ENCODE measurements around the gene G6PC1. TPM values are rescaled to one million over a fixed set of nuclear protein-coding genes. Genes with fewer than 3 reads are reported as not detected.
"Not testable (repeated sequence)": the region's sequence is repeated elsewhere in the genome, so short reads cannot be mapped to it uniquely, and the experiment has no call there.

G6PC1 gene
- total and polyA plus RNA-seq, 2 experiments from 2014 or later, result not detected

DNA sequence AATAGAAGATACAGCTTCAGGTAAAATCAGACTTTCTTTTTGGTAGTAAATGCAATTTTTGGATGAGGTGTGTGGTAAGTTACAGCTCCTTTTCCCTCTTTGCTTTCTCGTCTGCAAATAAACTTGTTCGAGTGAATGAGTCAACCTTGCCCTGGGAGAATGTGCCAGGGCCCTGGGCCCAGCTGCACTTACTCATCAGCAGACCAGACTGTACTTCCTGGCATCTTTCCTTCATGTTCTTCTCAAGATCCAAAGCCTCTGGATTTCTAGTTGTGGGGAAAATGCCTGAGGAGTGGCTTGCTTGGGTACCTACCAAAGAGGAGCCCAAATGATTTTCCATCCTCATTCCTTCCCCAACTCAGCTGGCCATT lies 5.4 kb upstream of the G6PC1 start (continued):
- TF ChIP-seq, protein P1, sequence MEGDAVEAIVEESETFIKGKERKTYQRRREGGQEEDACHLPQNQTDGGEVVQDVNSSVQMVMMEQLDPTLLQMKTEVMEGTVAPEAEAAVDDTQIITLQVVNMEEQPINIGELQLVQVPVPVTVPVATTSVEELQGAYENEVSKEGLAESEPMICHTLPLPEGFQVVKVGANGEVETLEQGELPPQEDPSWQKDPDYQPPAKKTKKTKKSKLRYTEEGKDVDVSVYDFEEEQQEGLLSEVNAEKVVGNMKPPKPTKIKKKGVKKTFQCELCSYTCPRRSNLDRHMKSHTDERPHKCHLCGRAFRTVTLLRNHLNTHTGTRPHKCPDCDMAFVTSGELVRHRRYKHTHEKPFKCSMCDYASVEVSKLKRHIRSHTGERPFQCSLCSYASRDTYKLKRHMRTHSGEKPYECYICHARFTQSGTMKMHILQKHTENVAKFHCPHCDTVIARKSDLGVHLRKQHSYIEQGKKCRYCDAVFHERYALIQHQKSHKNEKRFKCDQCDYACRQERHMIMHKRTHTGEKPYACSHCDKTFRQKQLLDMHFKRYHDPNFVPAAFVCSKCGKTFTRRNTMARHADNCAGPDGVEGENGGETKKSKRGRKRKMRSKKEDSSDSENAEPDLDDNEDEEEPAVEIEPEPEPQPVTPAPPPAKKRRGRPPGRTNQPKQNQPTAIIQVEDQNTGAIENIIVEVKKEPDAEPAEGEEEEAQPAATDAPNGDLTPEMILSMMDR (conservative IDR thresholded peaks at IDR 0.05; ENCODE audit: low read depth in 2 of 2), result no peak
- TF ChIP-seq POLR2AphosphoS5 (IDR thresholded peaks at IDR 0.05; ENCODE audit: low read depth) (no peak), CREB1 (CRISPR knock-in tag; IDR thresholded peaks at IDR 0.05; ENCODE audit: low read depth) (no peak)
- TF ChIP-seq, protein P2, sequence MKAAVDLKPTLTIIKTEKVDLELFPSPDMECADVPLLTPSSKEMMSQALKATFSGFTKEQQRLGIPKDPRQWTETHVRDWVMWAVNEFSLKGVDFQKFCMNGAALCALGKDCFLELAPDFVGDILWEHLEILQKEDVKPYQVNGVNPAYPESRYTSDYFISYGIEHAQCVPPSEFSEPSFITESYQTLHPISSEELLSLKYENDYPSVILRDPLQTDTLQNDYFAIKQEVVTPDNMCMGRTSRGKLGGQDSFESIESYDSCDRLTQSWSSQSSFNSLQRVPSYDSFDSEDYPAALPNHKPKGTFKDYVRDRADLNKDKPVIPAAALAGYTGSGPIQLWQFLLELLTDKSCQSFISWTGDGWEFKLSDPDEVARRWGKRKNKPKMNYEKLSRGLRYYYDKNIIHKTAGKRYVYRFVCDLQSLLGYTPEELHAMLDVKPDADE (IDR thresholded peaks at IDR 0.05), result no peak
- TF ChIP-seq, protein P3, sequence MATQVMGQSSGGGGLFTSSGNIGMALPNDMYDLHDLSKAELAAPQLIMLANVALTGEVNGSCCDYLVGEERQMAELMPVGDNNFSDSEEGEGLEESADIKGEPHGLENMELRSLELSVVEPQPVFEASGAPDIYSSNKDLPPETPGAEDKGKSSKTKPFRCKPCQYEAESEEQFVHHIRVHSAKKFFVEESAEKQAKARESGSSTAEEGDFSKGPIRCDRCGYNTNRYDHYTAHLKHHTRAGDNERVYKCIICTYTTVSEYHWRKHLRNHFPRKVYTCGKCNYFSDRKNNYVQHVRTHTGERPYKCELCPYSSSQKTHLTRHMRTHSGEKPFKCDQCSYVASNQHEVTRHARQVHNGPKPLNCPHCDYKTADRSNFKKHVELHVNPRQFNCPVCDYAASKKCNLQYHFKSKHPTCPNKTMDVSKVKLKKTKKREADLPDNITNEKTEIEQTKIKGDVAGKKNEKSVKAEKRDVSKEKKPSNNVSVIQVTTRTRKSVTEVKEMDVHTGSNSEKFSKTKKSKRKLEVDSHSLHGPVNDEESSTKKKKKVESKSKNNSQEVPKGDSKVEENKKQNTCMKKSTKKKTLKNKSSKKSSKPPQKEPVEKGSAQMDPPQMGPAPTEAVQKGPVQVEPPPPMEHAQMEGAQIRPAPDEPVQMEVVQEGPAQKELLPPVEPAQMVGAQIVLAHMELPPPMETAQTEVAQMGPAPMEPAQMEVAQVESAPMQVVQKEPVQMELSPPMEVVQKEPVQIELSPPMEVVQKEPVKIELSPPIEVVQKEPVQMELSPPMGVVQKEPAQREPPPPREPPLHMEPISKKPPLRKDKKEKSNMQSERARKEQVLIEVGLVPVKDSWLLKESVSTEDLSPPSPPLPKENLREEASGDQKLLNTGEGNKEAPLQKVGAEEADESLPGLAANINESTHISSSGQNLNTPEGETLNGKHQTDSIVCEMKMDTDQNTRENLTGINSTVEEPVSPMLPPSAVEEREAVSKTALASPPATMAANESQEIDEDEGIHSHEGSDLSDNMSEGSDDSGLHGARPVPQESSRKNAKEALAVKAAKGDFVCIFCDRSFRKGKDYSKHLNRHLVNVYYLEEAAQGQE (IDR thresholded peaks at IDR 0.05; ENCODE audit: unreplicated experiment), result no peak

DNA sequence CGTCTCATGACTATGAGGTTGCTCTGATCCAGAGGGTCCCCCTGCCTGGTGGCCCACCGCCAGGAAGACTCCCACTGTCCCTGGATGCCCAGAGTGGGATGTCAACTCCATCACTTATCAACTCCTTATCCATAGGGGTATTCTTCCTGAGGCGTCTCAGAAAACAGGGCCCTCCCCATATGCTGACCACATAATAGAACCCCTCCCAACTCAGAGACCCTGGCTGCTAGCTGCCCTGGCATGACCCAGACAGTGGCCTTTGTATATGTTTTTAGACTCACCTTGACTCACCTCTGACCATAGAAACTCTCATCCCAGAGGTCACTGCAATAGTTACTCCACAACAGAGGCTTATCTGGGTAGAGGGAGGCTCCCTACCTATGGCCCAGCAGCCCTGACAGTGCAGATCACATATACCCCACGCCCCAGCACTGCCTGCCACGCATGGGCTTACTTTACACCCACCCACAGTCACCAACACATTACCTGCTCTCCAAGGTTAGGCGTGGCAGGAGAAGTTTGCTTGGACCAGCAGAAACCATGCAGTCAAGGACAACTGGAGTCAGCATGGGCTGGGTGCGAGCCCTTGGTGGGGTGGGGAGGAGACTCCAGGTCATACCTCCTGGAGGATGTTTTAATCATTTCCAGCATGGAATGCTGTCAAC lies 2.3 kb upstream of the G6PC1 start:
- H3K9me3 Mint-ChIP-seq, result peaks cover 2% of the 10 kb centered on the region; the same call in 1 of the 3 replicates
- H3K4me3 Mint-ChIP-seq, result no peak overlapping the region
- H3K36me3 Mint-ChIP-seq (ENCODE audit: low read depth), result no peaks in the 10 kb centered on the region
- Histone ChIP-seq H3K4me3 (no peak overlapping the region), H3K9me2 (ENCODE audit: insufficient read depth) (no peaks in the 10 kb centered on the region), H3K27me3 (ENCODE audit: insufficient read depth) (no peaks in the 10 kb centered on the region), H4K20me1 (replicated peaks; ENCODE audit: insufficient read depth) (no peaks in the 10 kb centered on the region), H2AFZ (no peak overlapping the region), H3K27ac (ENCODE audit: low read depth) (no peak overlapping the region), H3F3A (replicated peaks; ENCODE audit: low read depth) (no peaks in the 10 kb centered on the region), H3K4me1 (ENCODE audit: insufficient read depth) (peaks cover 10% of the 10 kb centered on the region; the same call in 1 of the 2 replicates), H3K79me2 (replicated peaks; ENCODE audit: insufficient read depth) (no peaks in the 10 kb centered on the region), H3K36me3 (ENCODE audit: insufficient read depth) (no peaks in the 10 kb centered on the region), H3K4me2 (no peak overlapping the region)
- TF ChIP-seq EZH2phosphoT487 (IDR thresholded peaks at IDR 0.05; ENCODE audit: unreplicated experiment) (no peak), POLR2AphosphoS5 (IDR thresholded peaks at IDR 0.05; ENCODE audit: low read depth) (no peak), NANOG (IDR thresholded peaks at IDR 0.05; ENCODE audit: borderline replicate concordance) (no peak)
- TF ChIP-seq, protein P2 (IDR thresholded peaks at IDR 0.05), result no peak
- H3K4me1 Mint-ChIP-seq, result peaks cover 7% of the 10 kb centered on the region; the same call in 2 of the 3 replicates
- peaks cover 1% of the 10 kb centered on the region for H3K27me3 Mint-ChIP-seq (ENCODE audit: insufficient read depth, low read depth, poor library complexity)
- ATAC-seq (no peak), DNase-seq (ENCODE audit: low spot score) (no peak)
- no peak overlapping the region for H3K27ac Mint-ChIP-seq

DNA sequence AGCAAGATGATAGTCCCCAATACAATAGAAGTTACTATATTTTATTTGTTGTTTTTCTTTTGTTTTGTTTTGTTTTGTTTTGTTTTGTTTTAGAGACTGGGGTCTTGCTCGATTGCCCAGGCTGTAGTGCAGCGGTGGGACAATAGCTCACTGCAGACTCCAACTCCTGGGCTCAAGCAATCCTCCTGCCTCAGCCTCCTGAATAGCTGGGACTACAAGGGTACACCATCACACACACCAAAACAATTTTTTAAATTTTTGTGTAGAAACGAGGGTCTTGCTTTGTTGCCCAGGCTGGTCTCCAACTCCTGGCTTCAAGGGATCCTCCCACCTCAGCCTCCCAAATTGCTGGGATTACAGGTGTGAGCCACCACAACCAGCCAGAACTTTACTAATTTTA lies 618 bp upstream of the G6PC1 start:
- not testable (repeated sequence) for H3K27ac Mint-ChIP-seq

More for the DNA sequence above, 618 bp upstream of the G6PC1 start:
- H3K4me2 ChIP-seq; H3K4me3 ChIP-seq; H3K27ac ChIP-seq (ENCODE audit: low read depth); H3K36me3 Mint-ChIP-seq (ENCODE audit: low read depth); H3K9me3 Mint-ChIP-seq; DNase-seq (ENCODE audit: low spot score); ATAC-seq; H4K20me1 ChIP-seq (replicated peaks; ENCODE audit: insufficient read depth); H3F3A ChIP-seq (replicated peaks; ENCODE audit: low read depth); H3K4me3 Mint-ChIP-seq; H2AFZ ChIP-seq; H3K79me2 ChIP-seq (replicated peaks; ENCODE audit: insufficient read depth); H3K27me3 ChIP-seq (ENCODE audit: insufficient read depth); H3K36me3 ChIP-seq (ENCODE audit: insufficient read depth); H3K4me1 Mint-ChIP-seq; H3K27me3 Mint-ChIP-seq (ENCODE audit: insufficient read depth, low read depth, poor library complexity); H3K4me1 ChIP-seq (ENCODE audit: insufficient read depth); H3K9me2 ChIP-seq (ENCODE audit: insufficient read depth): not testable (repeated sequence)
